Fibroblast of upper back skin (primary cell): ENCODE data around the gene AGPAT4.

Source experiments
- DNase-seq: peaks from one replicate; pipeline ENCODE4 v3.0.0-alpha.2; 2013

The AGPAT4 gene

GRCh38 chr6:161107779-161108730, 165.8 kb downstream of the AGPAT4 start:
- no peak for DNase-seq

GRCh38 chr6:161105408-161105807, 168.5 kb downstream of the AGPAT4 start:
- no peak for DNase-seq

- DNase-seq = peak; percentile 44
Observed at GRCh38 chr6:161104966-161105365, 168.9 kb downstream of the AGPAT4 start.

GRCh38 chr6:161103475-161103874, 170.4 kb downstream of the AGPAT4 start:
- no peak for DNase-seq

- DNase-seq = peak; percentile 10
Observed at GRCh38 chr6:161101517-161101916, 172.3 kb downstream of the AGPAT4 start.

- DNase-seq = no peak
Observed at GRCh38 chr6:161100072-161100471, 173.8 kb downstream of the AGPAT4 start.

- no peak for DNase-seq
Observed at GRCh38 chr6:161095916-161096315, 177.9 kb downstream of the AGPAT4 start.

- no peak for DNase-seq
Observed at GRCh38 chr6:161094955-161095354, 178.9 kb downstream of the AGPAT4 start.

GRCh38 chr6:161091972-161092701, 181.7 kb downstream of the AGPAT4 start:
- peak; percentile 26 for DNase-seq

- DNase-seq = peak; percentile 9
Observed at GRCh38 chr6:161091151-161091550, 182.7 kb downstream of the AGPAT4 start.

GRCh38 chr6:161088676-161089328, 185.1 kb downstream of the AGPAT4 start:
- peak; percentile 16 for DNase-seq

- DNase-seq = peak; percentile 36
Observed at GRCh38 chr6:161085246-161085645, 188.6 kb downstream of the AGPAT4 start.

GRCh38 chr6:161082215-161082614, 191.6 kb downstream of the AGPAT4 start:
- no peak for DNase-seq

GRCh38 chr6:161080263-161080970, 193.4 kb downstream of the AGPAT4 start:
- DNase-seq = no peak
